HG03060 (cell line): ENCODE results near the gene CDS2.

Experiments
- ATAC-seq: cut with Tn5 transposase; IDR thresholded peaks from one replicate; pipeline ENCODE4 v1.9.1; 2021; ENCODE audit warnings: low read depth, moderate number of reproducible peaks; ENCODE audit not compliant: unreplicated experiment

Gene CDS2

GRCh38 chr20:5118220-5119142, 8.3 kb upstream of the CDS2 start:
- no peak for ATAC-seq

- ATAC-seq: no peak
Observed at GRCh38 chr20:5119143-5119434, 7.7 kb upstream of the CDS2 start.

GRCh38 chr20:5119435-5120184, 7.2 kb upstream of the CDS2 start, which contains the start of gene PCNA:
Gene PCNA (minus strand): TSS chr20:5119958. CDS start chr20:5119798, 160 bp downstream.
- peak; percentile 72 for ATAC-seq

- ATAC-seq: no peak
Observed at GRCh38 chr20:5120185-5120476, 6.7 kb upstream of the CDS2 start.

- ATAC-seq: no peak
Observed at GRCh38 chr20:5122873-5123260, 3.9 kb upstream of the CDS2 start.

- peak; percentile 19 for ATAC-seq
Observed at GRCh38 chr20:5127204-5127858, 523 bp downstream of the CDS2 start.

GRCh38 chr20:5127859-5128424, 1.1 kb downstream of the CDS2 start:
- ATAC-seq: no peak

GRCh38 chr20:5128886-5129285, 2.1 kb downstream of the CDS2 start:
- no peak for ATAC-seq

GRCh38 chr20:5131502-5131901, 4.7 kb downstream of the CDS2 start:
- no peak for ATAC-seq

- ATAC-seq: no peak
Observed at GRCh38 chr20:5133998-5134397, 7.2 kb downstream of the CDS2 start.

- ATAC-seq: no peak
Observed at GRCh38 chr20:5135363-5136012, 8.7 kb downstream of the CDS2 start.

GRCh38 chr20:5136096-5136495, 9.3 kb downstream of the CDS2 start:
- no peak for ATAC-seq

- ATAC-seq: no peak
Observed at GRCh38 chr20:5140195-5140594, 13.4 kb downstream of the CDS2 start.

GRCh38 chr20:5141615-5142014, 14.8 kb downstream of the CDS2 start:
- no peak for ATAC-seq

GRCh38 chr20:5143851-5144250, 17.0 kb downstream of the CDS2 start:
- no peak for ATAC-seq

GRCh38 chr20:5145365-5146098, 18.7 kb downstream of the CDS2 start:
- ATAC-seq: no peak

- no peak for ATAC-seq
Observed at GRCh38 chr20:5146099-5146668, 19.4 kb downstream of the CDS2 start.

- no peak for ATAC-seq
Observed at GRCh38 chr20:5146871-5147592, 20.2 kb downstream of the CDS2 start.

GRCh38 chr20:5148581-5148980, 21.8 kb downstream of the CDS2 start:
- ATAC-seq: no peak
